Fibroblast of lung (primary cell): Measurements from ENCODE around the gene SORCS2.

Source experiments
- EZH2 ChIP-seq: IDR thresholded peaks from 2 replicates; pipeline ENCODE4 v1.5.1; 2012; ENCODE audit warnings: low read length, control low read depth, mild to moderate bottlenecking; ENCODE audit errors: missing control alignments
- TF ChIP-seq, protein P1 (sequence below), 2 donors: IDR thresholded peaks in 1 of 2; conservative IDR thresholded peaks in 1 of 2; 1 replicate in 1 of 2; 2 replicates in 1 of 2; pipeline ENCODE4 v1.5.1; 2011 to 2012; ENCODE audit warnings: low read length in 2 of 2, control low read depth in 1 of 2, inconsistent platforms in 1 of 2, low read depth in 1 of 2, mild to moderate bottlenecking in 1 of 2

- TF ChIP-seq EZH2 = no peak
- TF ChIP-seq, protein P1, sequence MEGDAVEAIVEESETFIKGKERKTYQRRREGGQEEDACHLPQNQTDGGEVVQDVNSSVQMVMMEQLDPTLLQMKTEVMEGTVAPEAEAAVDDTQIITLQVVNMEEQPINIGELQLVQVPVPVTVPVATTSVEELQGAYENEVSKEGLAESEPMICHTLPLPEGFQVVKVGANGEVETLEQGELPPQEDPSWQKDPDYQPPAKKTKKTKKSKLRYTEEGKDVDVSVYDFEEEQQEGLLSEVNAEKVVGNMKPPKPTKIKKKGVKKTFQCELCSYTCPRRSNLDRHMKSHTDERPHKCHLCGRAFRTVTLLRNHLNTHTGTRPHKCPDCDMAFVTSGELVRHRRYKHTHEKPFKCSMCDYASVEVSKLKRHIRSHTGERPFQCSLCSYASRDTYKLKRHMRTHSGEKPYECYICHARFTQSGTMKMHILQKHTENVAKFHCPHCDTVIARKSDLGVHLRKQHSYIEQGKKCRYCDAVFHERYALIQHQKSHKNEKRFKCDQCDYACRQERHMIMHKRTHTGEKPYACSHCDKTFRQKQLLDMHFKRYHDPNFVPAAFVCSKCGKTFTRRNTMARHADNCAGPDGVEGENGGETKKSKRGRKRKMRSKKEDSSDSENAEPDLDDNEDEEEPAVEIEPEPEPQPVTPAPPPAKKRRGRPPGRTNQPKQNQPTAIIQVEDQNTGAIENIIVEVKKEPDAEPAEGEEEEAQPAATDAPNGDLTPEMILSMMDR (conservative IDR thresholded peaks at IDR 0.05 in 1 of 2, IDR thresholded peaks at IDR 0.05 in 1 of 2; ENCODE audit: low read depth in 1 of 2, low read length in 2 of 2) = no peak
Measured at GRCh38 chr4:7336067-7336569, 143.8 kb downstream of the SORCS2 start.
